Activated CD4-positive, alpha-beta T cell treated with anti-CD3 and anti-CD28 coated beads for 36 hours (primary cell): ENCODE data around the gene GFOD1. TPM values are rescaled to one million over a fixed set of nuclear protein-coding genes. Genes with fewer than 3 reads are reported as not detected.
A peak's percentile ranks its signal among the peaks of the same experiment; 100 is the strongest.
"Not testable (repeated sequence)": the region's sequence is repeated elsewhere in the genome, so short reads cannot be mapped to it uniquely, and the experiment has no call there.

Experiments used
- ATAC-seq: fragments of 200-7000 bp; cut with Tn5 transposase; one replicate; pipeline ENCODE4 v1.10.0; 2021; ENCODE audit warnings: mild to moderate bottlenecking, moderate library complexity
- CTCF ChIA-PET: fragments of 350-600 bp; sonication (Branson Sonifier 250); formaldehyde crosslinking; loops from one replicate; lab custom pipeline; 2021; ENCODE audit warnings: antibody characterized with exemption; lab: Charles Lee
- POLR2A ChIA-PET: fragments of 350-600 bp; sonication (Branson Sonifier 250); formaldehyde crosslinking; loops from one replicate; lab custom pipeline; 2021; ENCODE audit warnings: antibody characterized with exemption, inconsistent platforms; lab: Charles Lee
- DNase-seq: peaks from one replicate; pipeline ENCODE4 v3.0.0-alpha.2; 2020
- H3K27ac Mint-ChIP-seq: one replicate; pipeline ENCODE4 v1.8.0; 2021; ENCODE audit warnings: mixed read lengths
- H3K27me3 Mint-ChIP-seq: one replicate; pipeline ENCODE4 v1.8.0; 2021; ENCODE audit warnings: mixed read lengths
- H3K36me3 Mint-ChIP-seq: one replicate; pipeline ENCODE4 v1.8.0; 2021; ENCODE audit warnings: low read depth, mixed read lengths
- H3K4me1 Mint-ChIP-seq: one replicate; pipeline ENCODE4 v1.8.0; 2021; ENCODE audit warnings: mixed read lengths
- H3K4me3 Mint-ChIP-seq: one replicate; pipeline ENCODE4 v1.8.0; 2021; ENCODE audit warnings: mild to moderate bottlenecking, moderate library complexity, mixed read lengths
- H3K9me3 Mint-ChIP-seq: one replicate; pipeline ENCODE4 v1.8.0; 2021; ENCODE audit warnings: low read depth, mixed read lengths
- intact Hi-C, 2 experiments: fragments of 100-400 bp; cut with DNase I in 1 of 2; cut with micrococcal nuclease in 1 of 2; formaldehyde crosslinking; loops; one replicate each; pipeline versions ENCODE4 v1.14.2 to v1.15.1; 2022 to 2024; cut with DNase I, micrococcal nuclease
- total RNA-seq, 2 experiments: library from RNA; stranded (reverse); gene quantifications; one replicate each; pipeline ENCODE4 v1.2.3, GENCODE V29; 2021

GFOD1 gene
- total RNA-seq, 2 experiments from 2014 or later: 4.2 to 5.8 TPM

GRCh38 chr6:13462458-13463327 is 24.7 kb downstream of the GFOD1 start:
- H3K27ac Mint-ChIP-seq: peak overlapping the region; percentile 55
- peaks cover 72% of the 10 kb centered on the region for H3K4me1 Mint-ChIP-seq
- ATAC-seq (no peak), DNase-seq (no peak)
- H3K27me3 Mint-ChIP-seq: no peaks in the 10 kb centered on the region
- CTCF ChIA-PET: no interaction called here
- intact Hi-C loops: no loop called here
- peaks cover 3% of the 10 kb centered on the region for H3K36me3 Mint-ChIP-seq
- H3K9me3 Mint-ChIP-seq: no peaks in the 10 kb centered on the region
- H3K4me3 Mint-ChIP-seq: no peak overlapping the region
- POLR2A ChIA-PET: no interaction called here

- ChIA-PET POLR2A (interaction anchor here (0.7 kb wide), 1 partner anchor 113 kb away, joined by 3 read pairs; the partner anchor contains the start of gene SIRT5), CTCF (no interaction called here)
- peaks cover 3% of the 10 kb centered on the region for H3K36me3 Mint-ChIP-seq
- no peak for DNase-seq
- no peaks in the 10 kb centered on the region for H3K27me3 Mint-ChIP-seq
- peaks cover 73% of the 10 kb centered on the region for H3K4me1 Mint-ChIP-seq
- H3K9me3 Mint-ChIP-seq: no peaks in the 10 kb centered on the region
- H3K27ac Mint-ChIP-seq: no peak overlapping the region
- H3K4me3 Mint-ChIP-seq: no peak overlapping the region
- intact Hi-C loops: no loop called here
- ATAC-seq: no peak
These were observed 25.6 kb downstream of the GFOD1 start for GRCh38 chr6:13461805-13462204.

GRCh38 chr6:13461307-13461706 is 26.1 kb downstream of the GFOD1 start:
- Mint-ChIP-seq H3K27ac (no peak overlapping the region), H3K27me3 (no peaks in the 10 kb centered on the region), H3K4me1 (peaks cover 73% of the 10 kb centered on the region), H3K4me3 (no peak overlapping the region), H3K36me3 (peaks cover 3% of the 10 kb centered on the region), H3K9me3 (no peaks in the 10 kb centered on the region)
- DNase-seq (no peak), ATAC-seq (no peak)
- intact Hi-C loops: no loop called here
- ChIA-PET CTCF (no interaction called here), POLR2A (interaction anchor here (0.7 kb wide), 1 partner anchor 114 kb away, joined by 3 read pairs; the partner anchor contains the start of gene SIRT5)

GRCh38 chr6:13460289-13460688 is 27.1 kb downstream of the GFOD1 start:
- POLR2A ChIA-PET, CTCF ChIA-PET, intact Hi-C loops: not testable (repeated sequence)

GRCh38 chr6:13457577-13457976 is 29.8 kb downstream of the GFOD1 start:
- no peaks in the 10 kb centered on the region for H3K9me3 Mint-ChIP-seq
- peaks cover 5% of the 10 kb centered on the region for H3K36me3 Mint-ChIP-seq
- no peak overlapping the region for H3K4me3 Mint-ChIP-seq
- H3K27ac Mint-ChIP-seq: peak overlapping the region; percentile 68
- intact Hi-C loops: loop anchor here in 1 of 2 experiments (10.0 kb wide), 2 partner anchors 1277 to 1743 kb away; no protein-coding TSS in a partner anchor
- DNase-seq (peak; percentile 48), ATAC-seq (peak; percentile 46)
- H3K4me1 Mint-ChIP-seq: peaks cover 75% of the 10 kb centered on the region
- ChIA-PET CTCF (interaction anchor here (0.5 to 1.7 kb wide), 6 partner anchors 8 to 117 kb away, joined by 3 to 5 read pairs (median 4); partner anchors contain the start of gene SIRT5), POLR2A (interaction anchor here (0.6 kb wide), 2 partner anchors 130 to 306 kb away, joined by 3 read pairs; no protein-coding TSS in a partner anchor)
- no peaks in the 10 kb centered on the region for H3K27me3 Mint-ChIP-seq

More at GRCh38 chr6:13460289-13460688, 27.1 kb downstream of the GFOD1 start:
- H3K4me1 Mint-ChIP-seq: peaks cover 71% of the 10 kb centered on the region
- H3K27me3 Mint-ChIP-seq, H3K4me3 Mint-ChIP-seq, H3K27ac Mint-ChIP-seq, DNase-seq, H3K36me3 Mint-ChIP-seq, ATAC-seq, H3K9me3 Mint-ChIP-seq: not testable (repeated sequence)

- Mint-ChIP-seq H3K36me3 (peaks cover 10% of the 10 kb centered on the region), H3K4me3 (no peak overlapping the region), H3K27me3 (no peaks in the 10 kb centered on the region), H3K9me3 (no peaks in the 10 kb centered on the region), H3K4me1 (peaks cover 64% of the 10 kb centered on the region), H3K27ac (peak overlapping the region; percentile 95)
- DNase-seq: peak; percentile 20
- ChIA-PET CTCF (interaction anchor here (0.6 to 2.0 kb wide), 2 partner anchors 119 to 1665 kb away, joined by 3 to 8 read pairs; partner anchors contain the start of gene SIRT5), POLR2A (no interaction called here)
- no peak for ATAC-seq
- intact Hi-C loops: loop anchor here (2.0 to 10.0 kb wide), 3 partner anchors 119 to 1741 kb away; partner anchors contain the start of gene SIRT5 (in 1 of the 2)
These were observed 31.8 kb downstream of the GFOD1 start for GRCh38 chr6:13455552-13455966.

- peaks cover 17% of the 10 kb centered on the region for H3K36me3 Mint-ChIP-seq
- no peaks in the 10 kb centered on the region for H3K9me3 Mint-ChIP-seq
- ChIA-PET POLR2A (interaction anchor here (0.8 to 2.0 kb wide), 7 partner anchors 11 to 308 kb away, joined by 3 to 16 read pairs (median 6); partner anchors contain the start of gene SIRT5), CTCF (interaction anchor here (0.6 to 2.2 kb wide), 8 partner anchors 9 to 161 kb away, joined by 3 to 12 read pairs (median 4); partner anchors contain the start of genes NOL7 and SIRT5)
- H3K27ac Mint-ChIP-seq: peak overlapping the region; percentile 95
- H3K4me3 Mint-ChIP-seq: peak overlapping the region; percentile 36
- intact Hi-C loops: loop anchor here (1.0 to 10.0 kb wide), 12 partner anchors 12 to 1740 kb away; partner anchors contain the start of genes GFOD1 (in 2 of the 2) and SIRT5 (in 2 of the 2)
- DNase-seq (peak; percentile 88), ATAC-seq (peak; percentile 66)
- peaks cover 63% of the 10 kb centered on the region for H3K4me1 Mint-ChIP-seq
- no peaks in the 10 kb centered on the region for H3K27me3 Mint-ChIP-seq
These were observed 32.8 kb downstream of the GFOD1 start for GRCh38 chr6:13454286-13455221.

GRCh38 chr6:13453771-13454251 is 33.6 kb downstream of the GFOD1 start:
- Mint-ChIP-seq H3K27ac (peak overlapping the region; percentile 95), H3K4me3 (peak overlapping the region; percentile 36), H3K9me3 (no peaks in the 10 kb centered on the region), H3K27me3 (no peaks in the 10 kb centered on the region), H3K4me1 (peaks cover 55% of the 10 kb centered on the region), H3K36me3 (peaks cover 18% of the 10 kb centered on the region)
- intact Hi-C loops: loop anchor here (1.0 to 10.0 kb wide), 12 partner anchors 12 to 1739 kb away; partner anchors contain the start of genes GFOD1 (in 2 of the 2) and SIRT5 (in 2 of the 2)
- ChIA-PET CTCF (interaction anchor here (0.6 to 2.2 kb wide), 12 partner anchors 9 to 162 kb away, joined by 3 to 12 read pairs (median 4); partner anchors contain the start of genes NOL7 and SIRT5), POLR2A (interaction anchor here (0.9 to 2.0 kb wide), 6 partner anchors 12 to 121 kb away, joined by 3 to 16 read pairs (median 7); partner anchors contain the start of gene SIRT5)
- ATAC-seq (peak; percentile 74), DNase-seq (peak; percentile 73)

- DNase-seq: no peak
- H3K27me3 Mint-ChIP-seq: no peaks in the 10 kb centered on the region
- H3K9me3 Mint-ChIP-seq: no peaks in the 10 kb centered on the region
- peak overlapping the region; percentile 60 for H3K27ac Mint-ChIP-seq
- POLR2A ChIA-PET: interaction anchor here (2.0 kb wide), 1 partner anchor 13 kb away, joined by 8 read pairs; no protein-coding TSS in a partner anchor
- H3K36me3 Mint-ChIP-seq: peaks cover 18% of the 10 kb centered on the region
- H3K4me1 Mint-ChIP-seq: peaks cover 57% of the 10 kb centered on the region
- H3K4me3 Mint-ChIP-seq: no peak overlapping the region
- CTCF ChIA-PET: interaction anchor here (0.7 to 2.2 kb wide), 11 partner anchors 8 to 162 kb away, joined by 3 to 12 read pairs (median 3); partner anchors contain the start of gene NOL7
- intact Hi-C loops: loop anchor here in 1 of 2 experiments (10.0 kb wide), 2 partner anchors 1282 to 1738 kb away; no protein-coding TSS in a partner anchor
- no peak for ATAC-seq
These were observed 34.2 kb downstream of the GFOD1 start for GRCh38 chr6:13453153-13453552.
